Fibroblast of lung (primary cell): ENCODE results near the gene SCGB2B2. TPM values are rescaled to one million over a fixed set of nuclear protein-coding genes. Genes with fewer than 3 reads are reported as not detected.
"Not testable (repeated sequence)": the region's sequence is repeated elsewhere in the genome, so short reads cannot be mapped to it uniquely, and the experiment has no call there.

Experiments used
- DNase-seq, 2 donors: peaks; one replicate each; pipeline versions ENCODE4 v3.0.0 to v3.0.0-alpha.2; 2010; ENCODE audit warnings: low read depth in 2 of 2
- H2AFZ ChIP-seq: 2 replicates; pipeline ENCODE4 v1.5.1; 2012; ENCODE audit warnings: low read length, control low read depth, inconsistent platforms
- H3K27ac ChIP-seq: 2 replicates; pipeline ENCODE4 v1.5.1; 2011; ENCODE audit warnings: low read length, control low read depth; ENCODE audit not compliant: insufficient read depth
- H3K27me3 ChIP-seq: 2 replicates; pipeline ENCODE4 v1.5.1; 2011; ENCODE audit warnings: mild to moderate bottlenecking, low read length; ENCODE audit not compliant: control insufficient read depth, insufficient read depth
- H3K36me3 ChIP-seq: 2 replicates; pipeline ENCODE4 v1.5.1; 2011; ENCODE audit warnings: low read length; ENCODE audit not compliant: control insufficient read depth, insufficient read depth
- H3K4me1 ChIP-seq: 2 replicates; pipeline ENCODE4 v1.5.1; 2011; ENCODE audit warnings: low read length; ENCODE audit not compliant: control insufficient read depth, insufficient read depth; ENCODE audit errors: extremely low read depth
- H3K4me2 ChIP-seq: 2 replicates; pipeline ENCODE4 v1.5.1; 2011; ENCODE audit warnings: low read length, control low read depth; ENCODE audit not compliant: insufficient read depth; ENCODE audit errors: extremely low read depth
- H3K4me3 ChIP-seq, 4 experiments: fragments of 200-600 bp in 1 of 4; sonication (generic) in 1 of 4; replicated peaks in 1 of 4; 2 replicates each; pipeline ENCODE4 v1.5.1; 2011 to 2016; ENCODE audit warnings: low read length in 4 of 4, low read depth in 3 of 4, mild to moderate bottlenecking in 3 of 4, control low read depth in 2 of 4, inconsistent platforms in 1 of 4, mixed read lengths in 1 of 4; ENCODE audit not compliant: insufficient read depth in 1 of 4; ENCODE audit errors: control extremely low read depth in 1 of 4
- H3K79me2 ChIP-seq: 2 replicates; pipeline ENCODE4 v1.5.1; 2012; ENCODE audit warnings: mild to moderate bottlenecking, low read length, inconsistent platforms; ENCODE audit not compliant: control insufficient read depth, insufficient read depth
- H3K9ac ChIP-seq: 2 replicates; pipeline ENCODE4 v1.5.1; 2011; ENCODE audit warnings: mild to moderate bottlenecking, low read length, control low read depth; ENCODE audit not compliant: insufficient read depth
- H3K9me3 ChIP-seq: 2 replicates; pipeline ENCODE4 v1.5.1; 2012; ENCODE audit warnings: low read depth, low read length; ENCODE audit not compliant: control insufficient read depth, insufficient read depth
- H4K20me1 ChIP-seq: 2 replicates; pipeline ENCODE4 v1.5.1; 2011; ENCODE audit warnings: low read length; ENCODE audit not compliant: control insufficient read depth, insufficient read depth; ENCODE audit errors: extremely low read depth
- EZH2 ChIP-seq: IDR thresholded peaks from 2 replicates; pipeline ENCODE4 v1.5.1; 2012; ENCODE audit warnings: low read length, control low read depth, mild to moderate bottlenecking; ENCODE audit errors: missing control alignments
- polyA plus RNA-seq, 2 donors: library from polyadenylated mRNA; depleted of rRNA in 1 of 2; stranded (reverse) in 1 of 2; unstranded in 1 of 2; fragments of >200 nt; gene quantifications; 2 replicates each; pipeline ENCODE4 v1.2.1, GENCODE V29; 2011 to 2012; ENCODE audit warnings: missing spikeins in 1 of 2
- total RNA-seq: library from RNA; depleted of rRNA; stranded (reverse); fragments of >200 nt; gene quantifications from 2 replicates; pipeline ENCODE4 v1.2.1, GENCODE V29; 2014
- TF ChIP-seq, protein P1 (sequence below), 2 donors: IDR thresholded peaks in 1 of 2; conservative IDR thresholded peaks in 1 of 2; 1 replicate in 1 of 2; 2 replicates in 1 of 2; pipeline ENCODE4 v1.5.1; 2011 to 2012; ENCODE audit warnings: low read length in 2 of 2, control low read depth in 1 of 2, inconsistent platforms in 1 of 2, low read depth in 1 of 2, mild to moderate bottlenecking in 1 of 2

The SCGB2B2 gene
- total and polyA plus RNA-seq, 2 donors (not counting 1 experiment from before 2014, with no cell fraction given): 0.50 TPM; not detected in 1

DNA sequence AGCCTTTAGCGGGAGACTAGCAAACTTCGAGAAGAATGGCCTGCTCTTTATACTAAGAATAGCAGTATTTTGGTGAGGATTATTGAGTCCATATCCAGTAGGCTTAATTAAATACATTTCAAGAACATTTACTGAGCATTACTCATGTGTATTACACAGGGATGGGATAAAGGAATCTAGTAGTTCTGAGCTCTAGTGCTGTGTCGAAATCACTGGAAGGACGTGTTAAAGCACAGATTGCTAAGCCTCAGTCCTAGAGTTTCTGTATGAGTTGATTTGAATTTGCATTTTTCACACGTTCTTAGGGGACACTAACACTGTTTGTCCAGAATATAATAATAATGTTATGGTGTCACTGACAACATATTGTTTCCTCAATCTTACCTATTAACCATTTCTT is 9.5 kb upstream of the SCGB2B2 start:
- no peak overlapping the region for H3K9ac ChIP-seq
- H2AFZ ChIP-seq: no peak overlapping the region
- H3K27ac ChIP-seq: no peak overlapping the region
- no peak overlapping the region for H3K4me2 ChIP-seq
- H4K20me1 ChIP-seq: no peaks in the 10 kb centered on the region
- DNase-seq: no peak
- H3K36me3 ChIP-seq: no peaks in the 10 kb centered on the region
- H3K79me2 ChIP-seq: no peaks in the 10 kb centered on the region
- no peaks in the 10 kb centered on the region for H3K9me3 ChIP-seq
- no peaks in the 10 kb centered on the region for H3K27me3 ChIP-seq
- H3K4me1 ChIP-seq: no peaks in the 10 kb centered on the region
- TF ChIP-seq EZH2: no peak
- TF ChIP-seq, protein P1, sequence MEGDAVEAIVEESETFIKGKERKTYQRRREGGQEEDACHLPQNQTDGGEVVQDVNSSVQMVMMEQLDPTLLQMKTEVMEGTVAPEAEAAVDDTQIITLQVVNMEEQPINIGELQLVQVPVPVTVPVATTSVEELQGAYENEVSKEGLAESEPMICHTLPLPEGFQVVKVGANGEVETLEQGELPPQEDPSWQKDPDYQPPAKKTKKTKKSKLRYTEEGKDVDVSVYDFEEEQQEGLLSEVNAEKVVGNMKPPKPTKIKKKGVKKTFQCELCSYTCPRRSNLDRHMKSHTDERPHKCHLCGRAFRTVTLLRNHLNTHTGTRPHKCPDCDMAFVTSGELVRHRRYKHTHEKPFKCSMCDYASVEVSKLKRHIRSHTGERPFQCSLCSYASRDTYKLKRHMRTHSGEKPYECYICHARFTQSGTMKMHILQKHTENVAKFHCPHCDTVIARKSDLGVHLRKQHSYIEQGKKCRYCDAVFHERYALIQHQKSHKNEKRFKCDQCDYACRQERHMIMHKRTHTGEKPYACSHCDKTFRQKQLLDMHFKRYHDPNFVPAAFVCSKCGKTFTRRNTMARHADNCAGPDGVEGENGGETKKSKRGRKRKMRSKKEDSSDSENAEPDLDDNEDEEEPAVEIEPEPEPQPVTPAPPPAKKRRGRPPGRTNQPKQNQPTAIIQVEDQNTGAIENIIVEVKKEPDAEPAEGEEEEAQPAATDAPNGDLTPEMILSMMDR (conservative IDR thresholded peaks at IDR 0.05 in 1 of 2, IDR thresholded peaks at IDR 0.05 in 1 of 2; ENCODE audit: low read depth in 1 of 2, low read length in 2 of 2): no peak
- H3K4me3 ChIP-seq: no peak overlapping the region

DNA sequence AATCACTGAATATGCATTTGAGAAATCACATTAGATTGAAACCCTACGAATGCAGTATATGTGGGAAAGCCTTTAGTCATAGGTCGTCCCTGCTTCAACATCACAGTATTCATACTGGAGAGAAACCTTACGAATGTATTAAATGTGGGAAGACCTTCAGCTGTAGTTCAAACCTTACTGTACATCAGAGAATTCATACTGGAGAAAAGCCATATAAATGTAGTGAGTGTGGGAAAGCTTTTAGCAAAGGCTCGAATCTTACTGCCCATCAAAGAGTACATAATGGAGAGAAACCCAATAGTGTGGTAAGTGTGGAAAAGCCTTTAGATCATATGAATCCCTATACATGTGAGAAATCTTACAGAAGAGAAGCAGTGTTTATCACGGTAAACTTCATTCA is 8.3 kb upstream of the SCGB2B2 start:
- H2AFZ ChIP-seq, H3K4me3 ChIP-seq, H3K4me2 ChIP-seq, H3K9ac ChIP-seq, H3K9me3 ChIP-seq, DNase-seq, H3K27me3 ChIP-seq, H4K20me1 ChIP-seq, H3K27ac ChIP-seq, H3K4me1 ChIP-seq, H3K79me2 ChIP-seq, H3K36me3 ChIP-seq: not testable (repeated sequence)

DNA sequence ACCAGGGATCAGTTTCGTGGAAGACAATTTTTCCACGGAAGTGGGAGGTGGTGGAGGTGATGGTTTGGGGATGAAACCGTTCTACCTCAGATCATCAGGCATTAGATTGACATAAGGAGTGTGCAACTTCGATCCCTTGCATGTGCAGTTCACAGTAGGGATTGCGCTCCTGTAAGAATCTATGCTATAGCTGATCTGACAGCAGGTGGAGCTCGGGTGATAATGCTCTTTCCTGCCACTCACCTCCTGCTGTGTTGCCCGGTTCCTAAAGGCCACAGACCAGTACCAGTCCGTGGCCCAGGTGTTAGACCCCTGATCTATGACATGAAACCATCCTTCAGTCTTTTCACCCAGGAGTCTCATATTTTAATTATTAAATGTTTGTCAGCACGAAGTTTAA is 4.5 kb upstream of the SCGB2B2 start:
- Histone ChIP-seq H2AFZ (no peak overlapping the region), H3K9ac (no peak overlapping the region), H4K20me1 (no peaks in the 10 kb centered on the region), H3K36me3 (peaks cover 4% of the 10 kb centered on the region), H3K4me3 (no peak overlapping the region), H3K27ac (no peak overlapping the region), H3K4me1 (peaks cover 2% of the 10 kb centered on the region), H3K9me3 (no peaks in the 10 kb centered on the region), H3K79me2 (no peaks in the 10 kb centered on the region), H3K4me2 (no peak overlapping the region), H3K27me3 (no peaks in the 10 kb centered on the region)
- no peak for TF ChIP-seq EZH2
- TF ChIP-seq, protein P1 (conservative IDR thresholded peaks at IDR 0.05 in 1 of 2, IDR thresholded peaks at IDR 0.05 in 1 of 2; ENCODE audit: low read depth in 1 of 2, low read length in 2 of 2): no peak
- no peak for DNase-seq
